COLO668 (cell line): ENCODE data around the gene TLR8.
"Not testable (repeated sequence)": the region's sequence is repeated elsewhere in the genome, so short reads cannot be mapped to it uniquely, and the experiment has no call there.

Source experiments
- DNase-seq: peaks from one replicate; lab custom pipeline; 2025; ENCODE audit not compliant: unreplicated experiment; lab: John Stamatoyannopoulos, UW

The TLR8 gene

DNA sequence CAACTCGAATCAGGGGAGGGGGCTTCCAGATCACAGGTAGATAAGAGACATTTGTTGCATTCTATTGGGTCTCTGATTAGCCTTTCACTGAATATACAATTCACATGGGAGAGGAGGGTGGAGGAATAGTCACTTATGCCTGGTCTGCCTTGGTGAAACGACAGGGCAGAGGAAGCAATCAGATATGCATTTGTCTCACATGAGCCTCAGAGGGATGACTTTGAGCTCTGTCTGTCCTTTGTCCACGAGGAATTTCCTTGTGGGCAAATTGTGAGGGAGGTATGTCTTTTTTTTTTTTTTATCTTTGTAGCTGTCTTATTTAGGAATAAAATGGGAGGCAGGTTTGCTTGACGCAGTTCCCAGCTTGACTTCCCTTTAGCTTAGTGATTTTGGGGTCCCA, 40.0 kb downstream of the TLR8 start:
- DNase-seq, result no peak

DNA sequence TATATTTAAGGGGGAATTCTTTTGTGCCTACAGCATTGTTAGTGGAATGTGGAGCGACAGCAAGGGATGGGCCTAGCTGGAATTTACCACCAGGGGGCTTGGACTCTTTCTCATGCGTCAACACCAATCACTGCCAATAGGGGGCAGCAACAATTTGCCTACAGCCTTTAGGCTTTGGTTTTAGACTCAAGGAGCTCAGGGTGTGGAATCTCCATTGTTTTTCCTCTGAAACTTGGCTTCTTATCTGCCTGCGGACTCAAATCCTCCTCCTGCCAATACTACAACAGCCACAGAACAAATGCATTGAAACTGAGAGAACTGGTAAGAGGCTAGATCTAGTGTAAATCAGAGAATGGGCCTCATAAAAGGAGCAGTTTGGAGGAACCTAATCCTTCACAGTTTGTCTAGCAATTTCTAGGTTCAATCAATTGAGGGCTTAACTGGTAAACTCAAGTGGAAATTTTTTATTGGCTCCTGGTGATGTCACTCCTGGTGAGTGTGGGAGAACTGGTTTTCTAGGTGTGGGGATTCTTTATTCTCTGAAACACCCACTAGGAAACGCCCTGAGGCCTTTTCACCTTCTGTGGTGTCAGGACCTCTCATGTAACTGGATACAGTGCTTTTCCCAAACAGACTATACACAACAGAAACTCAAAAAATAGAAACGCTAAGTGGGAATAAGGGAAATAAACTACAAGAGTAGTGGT, 40.6 kb downstream of the TLR8 start:
- DNase-seq, result peak; percentile 78

DNA sequence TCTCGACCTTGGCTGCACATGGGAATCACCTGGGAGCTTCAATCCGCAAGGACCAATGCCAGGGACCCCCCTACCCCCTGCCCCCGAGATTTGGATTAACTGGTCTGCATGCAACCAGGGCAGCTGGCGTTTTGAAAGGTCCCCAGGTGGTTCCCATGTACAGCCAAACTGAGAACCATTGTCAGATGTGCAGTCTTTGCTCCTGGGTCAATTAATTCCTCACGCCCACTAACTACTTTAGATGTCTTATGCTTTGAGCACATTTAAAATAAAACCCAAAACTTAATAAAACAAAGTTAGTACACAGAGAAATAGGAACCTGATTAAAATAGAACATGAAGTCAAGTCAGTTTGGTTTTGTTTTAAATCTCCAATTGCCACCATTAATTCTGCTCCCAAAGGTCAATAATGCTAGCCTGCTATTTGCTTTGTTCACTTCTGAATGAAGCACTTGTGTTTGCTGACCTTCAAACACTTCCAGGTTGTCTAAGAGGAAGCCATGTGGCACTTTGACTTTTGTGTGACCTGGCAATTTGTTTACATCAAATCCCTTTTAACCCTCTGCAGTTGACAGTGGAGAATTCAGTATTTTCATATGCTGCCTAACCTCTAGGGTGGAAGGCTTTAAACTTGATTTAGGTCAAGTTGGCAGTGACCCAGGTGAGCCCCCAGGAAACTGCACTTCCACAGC, 41.3 kb downstream of the TLR8 start:
- peak; percentile 66 for DNase-seq

DNA sequence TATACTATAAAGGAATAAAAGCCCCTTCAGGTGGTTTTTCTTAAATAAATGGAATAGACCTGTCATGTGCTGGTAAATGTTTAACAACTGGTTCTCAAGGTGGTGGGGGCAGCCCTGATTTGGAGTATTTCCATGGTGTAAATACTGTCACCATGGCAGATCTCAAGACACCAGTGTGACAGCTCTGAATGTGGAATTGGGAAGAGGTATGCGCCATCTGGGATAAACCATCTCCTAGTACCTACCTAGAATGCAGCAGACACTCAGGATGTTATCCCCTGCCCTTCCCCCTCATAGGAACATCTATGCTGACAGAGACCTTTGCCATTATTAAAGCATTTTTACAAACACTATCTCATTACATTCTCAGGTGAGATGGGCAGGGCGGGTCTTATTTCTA, 42.1 kb downstream of the TLR8 start:
- no peak for DNase-seq

DNA sequence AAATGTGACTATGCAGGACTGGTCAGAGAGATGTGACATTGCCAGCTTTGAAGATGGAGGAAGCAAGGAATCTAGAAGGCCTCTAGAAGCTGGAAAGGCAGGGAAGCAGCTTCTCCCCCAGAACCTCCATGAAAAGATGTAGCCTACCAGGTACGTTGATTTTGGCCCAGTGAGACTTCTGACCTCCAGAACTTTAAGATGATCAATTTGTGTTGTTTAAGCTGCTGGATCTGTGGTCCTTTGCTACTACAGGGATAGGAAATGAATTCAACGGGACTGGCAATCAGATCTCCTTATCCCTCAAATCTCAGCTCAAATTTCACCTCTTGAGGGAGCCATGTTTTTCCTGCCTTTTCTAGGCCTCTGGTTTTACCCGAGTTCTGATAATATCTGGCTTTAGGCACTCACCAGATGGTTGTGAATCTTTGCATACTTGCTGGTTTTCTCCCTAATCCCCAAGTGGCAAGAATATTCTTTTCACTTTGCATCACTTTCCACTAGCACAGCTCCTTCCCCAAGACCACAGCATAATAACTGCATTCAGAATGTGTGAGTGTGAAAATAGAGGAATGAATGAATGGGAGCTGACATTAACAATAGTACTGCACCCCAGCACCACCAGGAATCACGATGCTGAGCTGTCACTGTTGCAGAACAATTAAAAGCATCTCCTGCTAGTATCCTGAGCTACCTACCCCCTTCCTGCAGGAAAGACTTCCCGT, 42.9 kb downstream of the TLR8 start:
- DNase-seq, result no peak

DNA sequence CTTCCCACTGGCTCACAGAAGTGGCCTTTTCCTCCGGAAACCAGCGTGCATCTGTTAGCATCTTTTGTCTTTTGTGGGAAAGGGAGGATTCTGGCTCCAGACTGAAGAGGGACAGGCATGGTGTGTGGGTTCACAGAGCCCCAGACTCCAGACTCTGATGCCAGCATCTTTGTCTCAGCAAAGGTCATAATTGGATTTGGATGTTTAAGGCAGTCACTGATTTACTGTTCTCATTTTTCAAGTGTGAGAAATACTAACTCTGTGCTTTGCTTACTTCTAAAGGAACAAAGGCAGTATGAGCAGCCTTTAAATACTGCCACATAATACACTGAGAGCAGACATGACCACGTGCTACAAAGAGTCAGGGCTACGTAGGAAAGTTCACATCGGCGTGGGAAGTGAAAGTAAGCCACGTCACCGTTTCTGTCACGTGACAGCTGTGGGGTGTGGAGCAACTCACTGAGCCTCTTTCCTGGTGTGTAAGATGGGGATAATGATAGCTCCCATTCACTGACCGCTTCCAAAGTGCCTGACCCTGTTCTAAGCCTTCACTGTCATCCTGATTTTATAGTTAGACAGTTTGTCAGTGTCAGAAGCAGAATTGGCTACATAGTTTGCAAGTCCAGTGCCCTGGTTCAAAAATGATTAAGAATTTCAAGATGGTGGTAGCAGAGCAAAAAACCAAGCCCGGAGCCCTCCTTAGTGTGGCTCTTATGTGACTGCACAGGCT, 43.7 kb downstream of the TLR8 start:
- no peak for DNase-seq

DNA sequence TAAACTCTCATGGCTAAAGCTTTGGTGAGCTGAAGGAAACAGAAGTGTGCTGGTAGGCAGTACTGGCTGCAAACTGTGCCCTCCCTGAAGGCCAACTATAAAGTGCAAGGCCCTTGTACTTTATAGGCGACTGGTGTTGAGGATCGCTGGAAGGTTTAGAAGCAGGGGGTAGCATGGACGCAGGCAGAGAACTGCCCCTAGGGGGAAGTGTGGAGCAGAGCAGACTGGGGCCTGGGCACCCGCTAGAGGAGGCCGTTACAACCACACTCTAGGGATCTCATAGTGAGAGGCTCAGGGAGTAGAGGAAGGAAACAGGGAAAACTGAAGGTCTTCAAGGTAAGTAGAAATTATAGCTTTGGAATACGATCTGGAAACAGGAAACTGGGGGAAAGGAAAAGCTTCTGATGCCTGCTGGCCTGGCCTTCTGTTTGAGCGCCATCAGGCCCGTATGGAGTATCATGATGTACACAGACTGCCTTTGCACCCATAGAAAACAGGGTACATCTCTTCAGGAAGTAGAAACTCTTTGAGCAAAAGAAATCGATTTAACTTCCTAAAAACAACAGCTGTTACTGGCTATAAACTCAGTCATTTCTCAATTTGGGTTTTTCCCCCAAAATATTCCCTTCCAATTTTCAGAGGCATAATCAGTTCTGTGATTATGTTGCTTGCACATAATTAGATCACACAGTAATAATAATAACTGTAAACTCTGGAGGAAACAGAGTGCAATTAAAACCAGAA, 44.6 kb downstream of the TLR8 start:
- DNase-seq, result peak; percentile 4

DNA sequence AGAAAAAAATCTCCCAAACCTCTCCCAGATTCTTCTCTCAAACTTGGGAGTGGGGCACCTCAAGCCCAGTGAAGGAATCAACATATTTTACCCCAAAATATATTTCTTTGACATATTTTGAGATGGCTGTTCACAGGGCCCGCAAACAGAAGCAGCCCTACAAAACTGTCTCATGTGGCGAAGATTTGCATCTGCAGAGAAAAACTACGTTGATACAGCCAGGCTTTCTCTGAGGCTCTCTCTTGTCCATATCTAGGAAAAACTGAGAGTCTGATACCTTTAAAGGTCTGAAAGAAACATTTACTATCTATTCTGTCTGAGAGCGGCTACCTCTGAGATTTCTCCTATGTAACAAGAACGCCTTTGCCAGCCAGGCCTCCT, 45.2 kb downstream of the TLR8 start:
- no peak for DNase-seq

DNA sequence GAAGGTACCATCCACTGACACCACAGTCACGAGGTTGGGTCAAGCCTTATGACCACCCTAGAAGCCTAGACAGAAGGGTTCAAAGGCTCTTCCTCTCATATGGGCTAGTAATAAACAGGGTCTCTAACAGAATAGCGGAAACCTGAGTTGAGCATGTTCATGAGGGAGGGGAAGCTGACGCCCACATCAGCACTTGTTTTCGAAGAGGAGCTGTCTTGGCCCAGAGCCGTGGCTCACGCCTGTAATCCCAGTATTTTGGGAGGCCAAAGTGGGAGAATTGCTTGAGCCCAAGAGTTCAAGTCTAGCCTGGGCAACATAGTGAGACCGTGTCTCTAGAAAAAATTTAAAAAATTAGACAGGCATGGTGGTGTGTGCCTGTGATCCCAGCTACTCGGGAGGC, 47.0 kb downstream of the TLR8 start:
- no peak for DNase-seq

DNA sequence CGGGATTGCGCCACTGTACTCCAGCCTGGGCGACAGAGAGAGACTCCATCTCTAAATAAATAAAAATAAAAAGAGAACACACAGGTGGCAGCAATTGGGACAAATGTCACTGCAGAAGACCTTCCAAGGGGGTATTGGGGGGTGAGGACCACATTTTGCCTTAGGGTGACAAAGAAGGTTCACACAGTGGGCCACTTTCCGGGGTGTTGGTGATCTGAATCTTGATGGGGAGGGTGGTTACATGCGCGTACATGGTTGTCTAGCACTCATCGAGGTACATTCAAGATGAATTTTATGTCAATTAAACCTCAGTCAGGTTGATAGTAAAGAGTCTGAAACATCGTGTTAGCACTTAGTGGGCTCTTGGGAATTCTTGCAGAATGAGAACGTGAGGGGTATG, 48.0 kb downstream of the TLR8 start:
- DNase-seq, result no peak

DNA sequence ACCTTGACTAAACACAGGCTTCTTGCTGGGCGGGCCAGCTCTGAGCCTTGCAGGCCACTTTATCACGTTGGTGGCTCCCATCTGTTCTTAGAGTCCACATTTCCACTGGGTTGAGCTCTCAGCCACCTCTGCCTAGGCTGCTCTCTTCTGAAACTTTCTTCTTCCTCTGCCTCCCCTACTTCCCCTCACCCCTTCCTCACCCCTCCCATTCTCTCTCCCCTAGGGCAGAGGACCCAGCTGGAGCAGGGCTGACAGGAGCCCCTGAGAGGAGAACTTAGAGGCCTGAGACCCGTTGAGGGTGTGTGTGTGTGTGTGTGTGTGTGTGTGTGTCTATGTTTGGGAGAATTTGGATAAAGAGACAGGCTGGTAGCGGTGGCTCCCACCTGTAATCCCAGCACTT, 48.6 kb downstream of the TLR8 start:
- no peak for DNase-seq

DNA sequence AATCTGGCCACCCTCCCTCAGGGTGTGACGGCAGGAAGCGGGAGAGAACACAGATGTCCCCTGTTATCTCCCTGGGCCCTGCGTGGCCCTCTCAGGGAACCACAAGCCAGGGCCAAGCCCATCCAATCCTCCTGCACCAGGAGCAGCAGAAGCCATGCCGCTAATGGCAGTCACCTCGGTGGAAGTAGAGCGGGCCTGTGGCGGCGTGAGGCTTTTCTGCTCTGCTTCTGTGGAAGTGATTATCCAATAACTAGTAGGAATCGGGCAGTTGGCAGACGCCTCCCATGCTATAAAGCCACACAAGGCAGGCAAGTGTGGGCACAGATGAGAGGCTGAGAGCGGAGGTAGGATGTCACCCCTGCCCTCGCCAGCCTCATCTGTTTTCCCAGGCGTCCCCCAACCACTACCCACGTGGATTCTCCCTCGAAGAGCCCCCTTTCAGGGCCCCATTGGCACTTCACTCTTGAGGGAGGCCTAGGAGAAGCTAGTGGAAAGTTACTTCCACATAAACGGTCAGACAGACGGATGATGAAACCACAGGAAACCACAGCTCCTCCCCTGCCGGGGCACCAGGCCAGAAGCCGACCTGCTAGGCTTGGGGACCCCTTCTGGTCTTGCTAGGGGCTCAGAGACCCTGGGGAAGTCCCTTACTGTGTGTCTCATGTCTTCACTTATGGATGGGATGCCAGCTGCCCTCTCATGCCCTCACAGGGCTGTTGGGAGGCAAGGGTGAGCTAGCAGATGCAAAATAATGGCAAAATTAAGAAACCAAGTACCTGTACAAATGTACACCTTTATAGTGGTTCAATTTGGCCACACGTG, 49.7 kb downstream of the TLR8 start:
- no peak for DNase-seq

DNA sequence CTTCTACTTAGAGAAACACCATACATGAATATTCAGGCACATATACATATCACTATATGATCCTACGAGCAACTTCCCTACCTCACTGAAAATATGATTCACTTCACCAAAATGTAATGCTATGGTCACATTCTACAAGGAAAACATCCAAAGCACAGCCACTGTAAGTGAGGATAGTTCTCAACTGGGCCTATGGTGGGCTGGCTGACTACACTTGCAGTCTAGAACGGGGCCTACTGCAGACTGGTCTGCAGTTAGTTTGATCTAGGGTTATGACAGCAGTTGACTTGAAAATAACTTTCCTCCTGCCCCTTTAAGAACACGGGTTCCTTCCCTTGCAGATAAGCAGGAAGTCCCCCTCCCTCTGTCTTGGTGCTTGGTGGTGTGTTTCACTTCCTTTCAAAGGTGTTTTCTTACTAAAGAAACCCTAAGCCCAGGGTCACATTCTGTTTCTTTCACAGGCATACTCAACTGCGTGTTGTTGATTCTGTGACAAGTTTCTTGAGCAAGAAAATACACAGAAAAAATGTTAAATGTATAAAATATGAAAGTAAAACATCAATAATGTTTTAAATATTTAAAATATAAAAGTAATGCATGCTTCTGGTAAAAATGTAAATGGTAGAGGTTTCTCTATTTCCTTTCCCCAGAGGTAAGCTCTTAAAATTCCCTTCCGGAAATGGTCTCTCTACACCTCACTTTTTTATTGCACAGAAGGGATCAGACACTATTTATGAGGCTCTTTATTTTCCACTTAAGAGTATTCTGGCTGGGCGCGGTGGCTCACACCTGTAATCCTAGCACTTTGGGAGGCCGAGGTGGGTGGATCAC, 50.5 kb downstream of the TLR8 start:
- DNase-seq, result no peak

DNA sequence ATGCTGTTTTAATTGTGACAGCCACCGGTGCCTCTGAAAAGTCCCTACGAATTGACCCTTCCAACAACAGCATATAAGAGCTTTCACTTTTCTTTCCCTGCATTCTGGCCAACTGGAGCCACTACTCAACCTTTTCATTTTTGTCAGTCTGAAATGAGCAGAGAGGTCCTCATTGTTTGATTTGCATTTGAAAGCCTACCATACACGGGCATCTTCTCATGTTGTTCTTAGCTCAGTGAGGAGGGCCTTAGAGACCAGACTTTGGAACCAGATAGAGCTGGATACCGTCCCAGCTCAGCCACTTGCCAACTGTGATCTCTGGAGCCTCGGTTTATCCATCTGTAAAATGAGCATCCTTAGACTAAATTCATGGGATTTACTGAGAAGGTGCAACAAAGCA, 51.6 kb downstream of the TLR8 start:
- no peak for DNase-seq

DNA sequence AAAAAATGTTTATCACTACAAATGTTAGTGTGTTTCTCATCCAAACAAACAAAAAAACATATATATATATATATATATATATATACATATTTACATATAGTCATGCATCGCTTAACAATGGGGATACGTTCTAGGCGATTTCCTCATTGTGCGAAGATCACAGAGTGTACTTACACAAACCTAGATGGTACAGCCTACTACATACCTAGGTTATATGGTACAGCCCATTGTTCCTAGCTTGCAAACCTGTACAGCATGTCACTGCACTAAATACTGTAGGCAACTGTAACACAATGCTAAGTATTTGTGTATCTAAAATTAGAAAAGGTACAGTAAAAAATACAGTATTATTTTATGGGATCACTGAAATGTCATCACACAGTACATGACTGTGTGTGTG, 52.0 kb downstream of the TLR8 start:
- DNase-seq, result no peak

DNA sequence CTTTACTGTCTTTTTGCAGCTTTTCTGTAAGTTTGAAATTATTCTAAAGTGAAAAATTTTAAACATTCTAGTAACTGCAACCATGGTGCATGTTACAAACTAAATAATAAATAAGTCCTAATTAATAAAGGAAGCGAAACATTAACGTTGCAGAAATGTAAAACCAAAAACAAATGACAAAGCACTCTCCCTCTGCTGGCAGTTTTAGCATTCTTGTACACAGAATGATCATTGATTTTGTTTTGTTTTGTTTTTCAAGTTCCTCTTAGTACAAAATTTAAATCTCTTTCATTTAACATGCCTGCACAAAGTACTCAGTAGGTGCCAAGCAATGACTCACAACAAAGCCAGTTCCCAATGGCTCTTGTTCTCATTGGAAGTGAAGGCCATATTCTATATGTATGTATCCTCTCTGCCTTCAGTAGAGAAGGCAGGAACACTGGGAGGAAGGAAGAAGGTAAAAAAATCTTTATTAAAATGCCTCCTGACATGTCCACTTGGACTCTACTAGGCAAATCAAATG, 54.8 kb downstream of the TLR8 start:
- no peak for DNase-seq

DNA sequence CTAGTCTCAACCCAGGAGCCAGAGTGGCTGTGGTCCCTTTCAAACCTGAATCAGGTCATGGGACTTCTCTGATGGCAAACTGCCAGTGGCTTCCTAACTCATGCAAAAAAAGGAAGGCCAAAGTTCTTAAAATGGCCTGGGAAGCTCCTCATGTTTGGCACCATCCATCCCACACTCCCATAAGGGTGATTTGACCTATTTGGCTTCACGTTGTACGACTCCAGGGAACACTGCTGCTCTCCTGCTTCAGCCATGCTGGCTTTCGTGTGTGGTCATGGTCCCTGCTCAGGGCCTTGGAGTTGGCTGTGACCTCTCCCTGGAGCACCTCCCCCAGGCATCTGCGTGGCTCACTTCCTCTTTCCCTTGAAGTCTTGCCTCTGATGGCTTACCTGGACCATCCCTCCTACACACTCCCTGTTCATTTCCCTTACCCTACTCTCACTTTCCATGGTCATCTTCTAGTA, 55.7 kb downstream of the TLR8 start:
- no peak for DNase-seq

DNA sequence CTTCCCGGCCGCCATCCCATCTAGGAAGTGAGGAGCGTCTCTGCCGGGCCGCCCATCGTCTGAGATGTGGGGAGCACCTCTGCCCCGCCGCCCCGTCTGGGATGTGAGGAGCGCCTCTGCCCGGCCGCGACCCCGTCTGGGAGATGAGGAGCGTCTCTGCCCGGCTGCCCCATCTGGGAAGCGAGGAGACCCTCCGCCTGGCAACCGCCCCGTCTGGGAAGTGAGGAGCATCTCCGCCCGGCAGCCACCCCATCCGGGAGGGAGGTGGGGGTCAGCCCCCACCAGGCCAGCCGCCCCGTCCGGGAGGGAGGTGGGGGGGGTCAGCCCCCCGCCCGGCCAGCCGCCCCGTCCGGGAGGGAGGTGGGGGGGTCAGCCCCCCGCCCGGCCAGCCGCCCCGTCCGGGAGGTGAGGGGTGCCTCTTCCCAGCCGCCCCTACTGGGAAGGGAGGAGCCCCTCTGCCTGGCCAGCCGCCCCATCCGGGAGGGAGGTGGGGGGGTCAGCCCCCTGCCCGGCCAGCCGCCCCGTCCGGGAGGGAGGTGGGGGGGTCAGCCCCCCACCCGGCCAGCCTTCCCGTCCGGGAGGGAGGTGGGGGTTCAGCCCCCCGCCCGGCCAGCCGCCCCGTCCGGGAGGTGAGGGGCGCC, 56.9 kb downstream of the TLR8 start:
- not testable (repeated sequence) for DNase-seq
